H9 (cell line): Measurements from ENCODE around the gene SPIN2B. TPM values are rescaled to one million over a fixed set of nuclear protein-coding genes. Genes with fewer than 3 reads are reported as not detected.

Experiments
- DNase-seq: peaks from one replicate; pipeline ENCODE4 v3.0.0-alpha.2; 2017
- H2AFZ ChIP-seq: one replicate; pipeline ENCODE4 v1.6.1; 2013; ENCODE audit warnings: mild to moderate bottlenecking, low read length, control low read depth, moderate library complexity
- H2AK5ac ChIP-seq: 2 replicates; pipeline ENCODE4 v1.6.1; 2013; ENCODE audit warnings: low read length, control low read depth, mixed read lengths; ENCODE audit not compliant: insufficient read length
- H2BK120ac ChIP-seq: one replicate; pipeline ENCODE4 v1.6.1; 2013; ENCODE audit warnings: low read depth, mild to moderate bottlenecking, low read length, control low read depth, inconsistent platforms; ENCODE audit not compliant: poor library complexity, severe bottlenecking
- H2BK12ac ChIP-seq: 2 replicates; pipeline ENCODE4 v1.6.1; 2013; ENCODE audit warnings: low read length, control low read depth, mixed read lengths, low read depth; ENCODE audit not compliant: insufficient read length
- H2BK15ac ChIP-seq: 2 replicates; pipeline ENCODE4 v1.6.1; 2013; ENCODE audit warnings: low read depth, low read length, control low read depth
- H2BK20ac ChIP-seq: one replicate; pipeline ENCODE4 v1.6.1; 2013; ENCODE audit warnings: low read depth, mild to moderate bottlenecking, low read length, control low read depth, inconsistent platforms; ENCODE audit not compliant: poor library complexity, severe bottlenecking
- H2BK5ac ChIP-seq: 2 replicates; pipeline ENCODE4 v1.6.1; 2013; ENCODE audit warnings: low read length, control low read depth, mixed read lengths; ENCODE audit not compliant: insufficient read length
- H3K14ac ChIP-seq: 2 replicates; pipeline ENCODE4 v1.6.1; 2013; ENCODE audit warnings: low read length, control low read depth; ENCODE audit not compliant: insufficient read depth
- H3K18ac ChIP-seq: 2 replicates; pipeline ENCODE4 v1.6.1; 2013; ENCODE audit warnings: low read depth, mild to moderate bottlenecking, mixed read lengths, low read length, control low read depth; ENCODE audit not compliant: insufficient read length
- H3K23ac ChIP-seq: 2 replicates; pipeline ENCODE4 v1.6.1; 2013; ENCODE audit warnings: low read length, control low read depth, mixed read lengths, low read depth; ENCODE audit not compliant: insufficient read length
- H3K23me2 ChIP-seq: 2 replicates; pipeline ENCODE4 v1.6.1; 2013; ENCODE audit warnings: low read depth, mild to moderate bottlenecking, mixed read lengths, low read length, control low read depth; ENCODE audit not compliant: insufficient read length, poor library complexity, severe bottlenecking
- H3K27ac ChIP-seq: 2 replicates; pipeline ENCODE4 v1.5.1; 2013; ENCODE audit warnings: low read length, control low read depth, mixed read lengths, low read depth; ENCODE audit not compliant: insufficient read length
- H3K27me3 ChIP-seq: 2 replicates; pipeline ENCODE4 v1.6.1; 2013; ENCODE audit warnings: low read length, control low read depth, inconsistent platforms; ENCODE audit not compliant: insufficient read depth
- H3K4ac ChIP-seq: 2 replicates; pipeline ENCODE4 v1.6.1; 2013; ENCODE audit warnings: low read depth, mild to moderate bottlenecking, control low read depth, inconsistent platforms, low read length, moderate library complexity
- H3K4me1 ChIP-seq: 2 replicates; pipeline ENCODE4 v1.6.1; 2013; ENCODE audit warnings: low read length, control low read depth, inconsistent platforms; ENCODE audit not compliant: insufficient read depth
- H3K4me2 ChIP-seq: 2 replicates; pipeline ENCODE4 v1.6.1; 2013; ENCODE audit warnings: low read length, control low read depth, mixed read lengths; ENCODE audit not compliant: insufficient read length, insufficient read depth
- H3K56ac ChIP-seq: 2 replicates; pipeline ENCODE4 v1.6.1; 2013; ENCODE audit warnings: low read depth, mild to moderate bottlenecking, mixed read lengths, low read length, control low read depth; ENCODE audit not compliant: insufficient read length
- H3K79me1 ChIP-seq: 2 replicates; pipeline ENCODE4 v1.6.1; 2013; ENCODE audit warnings: low read depth, mild to moderate bottlenecking, moderate library complexity, low read length, control low read depth, inconsistent platforms; ENCODE audit not compliant: insufficient read depth, poor library complexity, severe bottlenecking
- H3K79me2 ChIP-seq: 2 replicates; pipeline ENCODE4 v1.6.1; 2013; ENCODE audit warnings: low read length, control low read depth, inconsistent platforms; ENCODE audit not compliant: insufficient read depth
- H3K9ac ChIP-seq: 2 replicates; pipeline ENCODE4 v1.6.1; 2013; ENCODE audit warnings: low read length, control low read depth, mixed read lengths; ENCODE audit not compliant: insufficient read length; ENCODE audit errors: extremely low read depth
- H3K9me3 ChIP-seq: one replicate; pipeline ENCODE4 v1.6.1; 2013; ENCODE audit warnings: low read depth, low read length, inconsistent platforms; ENCODE audit not compliant: control insufficient read depth
- H3T11ph ChIP-seq: one replicate; pipeline ENCODE4 v1.6.1; 2013; ENCODE audit warnings: mild to moderate bottlenecking, low read length, control low read depth, inconsistent platforms
- H4K20me1 ChIP-seq: one replicate; pipeline ENCODE4 v1.6.1; 2013; ENCODE audit not compliant: control insufficient read depth, insufficient read length, insufficient read depth
- H4K5ac ChIP-seq: 2 replicates; pipeline ENCODE4 v1.6.1; 2013; ENCODE audit warnings: low read depth, mild to moderate bottlenecking, mixed read lengths, low read length, control low read depth; ENCODE audit not compliant: insufficient read length
- H4K8ac ChIP-seq: replicated peaks from 2 replicates; pipeline ENCODE4 v1.6.1; 2013; ENCODE audit warnings: low read length, control low read depth, mixed read lengths, low read depth; ENCODE audit not compliant: insufficient read length
- H4K91ac ChIP-seq: 2 replicates; pipeline ENCODE4 v1.6.1; 2013; ENCODE audit warnings: low read depth, mild to moderate bottlenecking, moderate library complexity, mixed read lengths, low read length, control low read depth; ENCODE audit not compliant: insufficient read length
- H3K27ac Mint-ChIP-seq, 3 experiments: 2 replicates in 2 of 3; 3 replicates in 1 of 3; pipeline ENCODE4 v1.8.0; 2020 to 2021; ENCODE audit warnings: mixed read lengths in 3 of 3, mild to moderate bottlenecking in 1 of 3, moderate library complexity in 1 of 3
- H3K27me3 Mint-ChIP-seq: 2 replicates; pipeline ENCODE4 v1.8.0; 2021; ENCODE audit warnings: low read depth, mild to moderate bottlenecking, moderate library complexity, mixed read lengths
- H3K36me3 Mint-ChIP-seq, 3 experiments: 2 replicates in 2 of 3; 3 replicates in 1 of 3; pipeline ENCODE4 v1.8.0; 2020 to 2021; ENCODE audit warnings: low read depth in 3 of 3, mixed read lengths in 3 of 3; ENCODE audit not compliant: insufficient read depth in 1 of 3
- H3K4me1 Mint-ChIP-seq, 2 experiments: 2 replicates each; pipeline ENCODE4 v1.8.0; 2020; ENCODE audit warnings: mixed read lengths in 2 of 2
- H3K4me3 Mint-ChIP-seq, 2 experiments: 2 replicates in 1 of 2; 3 replicates in 1 of 2; pipeline ENCODE4 v1.8.0; 2020 to 2021; ENCODE audit warnings: mild to moderate bottlenecking in 2 of 2, mixed read lengths in 2 of 2, moderate library complexity in 1 of 2
- H3K9me3 Mint-ChIP-seq, 2 experiments: 2 replicates in 1 of 2; 3 replicates in 1 of 2; pipeline ENCODE4 v1.8.0; 2020; ENCODE audit warnings: mild to moderate bottlenecking in 2 of 2, mixed read lengths in 2 of 2, moderate library complexity in 1 of 2
- WGBS: extraction: QIAGEN DNeasy Blood & Tissue Kit; methylation state at CpG from one replicate; pipeline ENCODE4 v1.1.7; 2013; ENCODE audit warnings: missing lambda C conversion rate, low lambda C conversion rate, mixed read lengths; ENCODE audit not compliant: insufficient read length; ENCODE audit errors: extremely low coverage; 5-methylcytosine and 5-hydroxymethylcytosine counted together
- total RNA-seq: library from RNA; stranded (reverse); gene quantifications from 2 replicates; pipeline ENCODE4 v1.2.1, GENCODE V29; 2021
- TF ChIP-seq, protein P1 (sequence below): fragments of 200-600 bp; sonication (generic); conservative IDR thresholded peaks from 3 replicates; pipeline ENCODE4 v1.8.0; 2021; ENCODE audit warnings: antibody characterized with exemption, mild to moderate bottlenecking

The SPIN2B gene
- total RNA-seq, 1 experiment from 2014 or later = 15.0 TPM

DNA sequence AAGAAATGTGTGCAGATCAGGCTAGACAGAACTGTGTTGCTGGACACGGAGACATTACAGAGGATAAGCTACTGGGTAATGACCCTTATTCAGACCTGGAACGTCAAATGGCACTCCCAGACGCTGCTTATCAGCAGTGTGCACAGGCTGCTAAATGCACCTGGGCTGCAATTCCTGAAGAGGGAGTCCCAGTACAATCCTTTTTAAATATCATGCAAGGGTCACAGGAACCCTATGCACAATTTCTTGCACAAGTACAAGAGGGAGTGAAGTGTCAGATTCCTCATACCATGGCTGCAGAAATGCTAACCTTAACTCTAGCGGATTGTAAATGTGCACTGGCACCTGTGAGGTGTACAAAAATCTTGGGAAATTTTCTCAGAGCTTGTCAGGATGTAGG, 16.9 kb downstream of the SPIN2B start:
- Histone ChIP-seq H3T11ph (no peak overlapping the region), H2AFZ (no peak overlapping the region), H3K9me3 (peaks cover 34% of the 10 kb centered on the region), H4K8ac (no peak overlapping the region), H3K4ac (no peak overlapping the region), H2AK5ac (no peak overlapping the region), H2BK5ac (no peak overlapping the region), H3K27me3 (no peaks in the 10 kb centered on the region), H4K91ac (no peak overlapping the region), H3K14ac (no peak overlapping the region), H3K79me1 (no peaks in the 10 kb centered on the region), H3K9ac (no peak overlapping the region), H2BK12ac (no peak overlapping the region), H3K23ac (no peak overlapping the region), H4K20me1 (no peaks in the 10 kb centered on the region), H2BK15ac (no peak overlapping the region), H3K18ac (no peak overlapping the region), H3K27ac (no peak overlapping the region), H3K4me1 (no peaks in the 10 kb centered on the region), H2BK120ac (no peak overlapping the region), H4K5ac (no peak overlapping the region), H3K23me2 (no peaks in the 10 kb centered on the region), H3K79me2 (no peaks in the 10 kb centered on the region), H3K56ac (no peak overlapping the region), H3K4me2 (no peak overlapping the region), H2BK20ac (no peak overlapping the region)
- H3K9me3 Mint-ChIP-seq = peaks cover 79 to 93% of the 10 kb centered on the region in 2 experiments
- H3K27ac Mint-ChIP-seq = peak overlapping the region in 2 of 3 experiments; percentile 53 to 88; a peak in 1 of 7 replicates
- H3K4me1 Mint-ChIP-seq = peaks cover 8 to 23% of the 10 kb centered on the region in 2 experiments
- no CpG with 5 or more reads among the region's 4 CpGs for WGBS
- TF ChIP-seq, protein P1, sequence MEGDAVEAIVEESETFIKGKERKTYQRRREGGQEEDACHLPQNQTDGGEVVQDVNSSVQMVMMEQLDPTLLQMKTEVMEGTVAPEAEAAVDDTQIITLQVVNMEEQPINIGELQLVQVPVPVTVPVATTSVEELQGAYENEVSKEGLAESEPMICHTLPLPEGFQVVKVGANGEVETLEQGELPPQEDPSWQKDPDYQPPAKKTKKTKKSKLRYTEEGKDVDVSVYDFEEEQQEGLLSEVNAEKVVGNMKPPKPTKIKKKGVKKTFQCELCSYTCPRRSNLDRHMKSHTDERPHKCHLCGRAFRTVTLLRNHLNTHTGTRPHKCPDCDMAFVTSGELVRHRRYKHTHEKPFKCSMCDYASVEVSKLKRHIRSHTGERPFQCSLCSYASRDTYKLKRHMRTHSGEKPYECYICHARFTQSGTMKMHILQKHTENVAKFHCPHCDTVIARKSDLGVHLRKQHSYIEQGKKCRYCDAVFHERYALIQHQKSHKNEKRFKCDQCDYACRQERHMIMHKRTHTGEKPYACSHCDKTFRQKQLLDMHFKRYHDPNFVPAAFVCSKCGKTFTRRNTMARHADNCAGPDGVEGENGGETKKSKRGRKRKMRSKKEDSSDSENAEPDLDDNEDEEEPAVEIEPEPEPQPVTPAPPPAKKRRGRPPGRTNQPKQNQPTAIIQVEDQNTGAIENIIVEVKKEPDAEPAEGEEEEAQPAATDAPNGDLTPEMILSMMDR = peak; percentile 22; the same call in 1 of the 3 replicates
- DNase-seq = no peak
- H3K4me3 Mint-ChIP-seq = no peak overlapping the region
- H3K27me3 Mint-ChIP-seq = no peaks in the 10 kb centered on the region
- peaks cover 40 to 68% (median 66%) of the 10 kb centered on the region in 3 experiments for H3K36me3 Mint-ChIP-seq
